Sigmoid colon (tissue), 7 donors: ENCODE measurements around the gene RHEX. TPM values are rescaled to one million over a fixed set of nuclear protein-coding genes. Genes with fewer than 3 reads are reported as not detected.

ENCODE experiments used
- DNase-seq: peaks from one replicate; pipeline ENCODE4 v3.0.0-alpha.2; 2019
- H3K27ac ChIP-seq, 4 donors: fragments of 200-600 bp; sonication (generic); one replicate each; pipeline ENCODE4 v1.5.1; 2016 to 2019; ENCODE audit warnings: mild to moderate bottlenecking in 1 of 4
- H3K27me3 ChIP-seq, 3 donors: fragments of 200-600 bp; sonication (generic); one replicate each; pipeline ENCODE4 v1.5.1; 2019; ENCODE audit warnings: mild to moderate bottlenecking in 1 of 3
- H3K36me3 ChIP-seq, 4 donors: fragments of 200-600 bp; sonication (generic); one replicate each; pipeline ENCODE4 v1.5.1; 2016 to 2019
- H3K4me1 ChIP-seq, 4 donors: fragments of 200-600 bp; sonication (generic); one replicate each; pipeline ENCODE4 v1.5.1; 2017 to 2019
- H3K4me3 ChIP-seq, 4 donors: fragments of 200-600 bp; sonication (generic); one replicate each; pipeline ENCODE4 v1.5.1; 2017 to 2019; ENCODE audit warnings: mild to moderate bottlenecking in 2 of 4, moderate library complexity in 1 of 4
- H3K9me3 ChIP-seq, 4 donors: fragments of 200-600 bp in 3 of 4; sonication (generic) in 3 of 4; one replicate each; pipeline versions ENCODE4 v1.5.1 to v1.6.1; 2013 to 2019
- EP300 ChIP-seq, 4 donors: sonication (generic); formaldehyde crosslinking; IDR thresholded peaks; one replicate each; pipeline ENCODE4 v1.6.1; 2017; ENCODE audit warnings: antibody characterized with exemption in 4 of 4
- POLR2A ChIP-seq, 2 donors: fragments of 450-650 bp; IDR thresholded peaks; one replicate each; pipeline ENCODE4 v1.6.1; 2016; ENCODE audit warnings: antibody characterized with exemption in 2 of 2, mild to moderate bottlenecking in 2 of 2, moderate library complexity in 2 of 2
- POLR2AphosphoS5 ChIP-seq, 4 donors: sonication (generic); formaldehyde crosslinking; IDR thresholded peaks; one replicate each; pipeline ENCODE4 v1.6.1; 2017; ENCODE audit warnings: antibody characterized with exemption in 4 of 4
- WGBS, 2 donors: extraction: QIAGEN DNeasy Blood & Tissue Kit; methylation state at CpG; one replicate each; pipeline ENCODE4 v1.1.7; 2013; 5-methylcytosine and 5-hydroxymethylcytosine counted together
- intact Hi-C: fragments of 100-400 bp; cut with DNase I; formaldehyde crosslinking; loops from one replicate; pipeline ENCODE4 v1.15.1; 2023
- polyA plus RNA-seq, 3 donors: library from polyadenylated mRNA; stranded (reverse); fragments of 200-250 nt; gene quantifications; one replicate each; pipeline ENCODE4 v1.2.3, GENCODE V29; 2013
- small RNA-seq, 3 donors: library from RNA; depleted of rRNA; stranded (forward); fragments of <200 nt; gene quantifications; one replicate each; pipeline ENCODE3, GENCODE V24; 2016
- total RNA-seq, 4 donors: library from RNA; depleted of rRNA; stranded (reverse); fragments of >200 nt; gene quantifications; one replicate each; pipeline ENCODE4 v1.1.0, GENCODE V29; 2016
- TF ChIP-seq, protein P1 (sequence below), 4 experiments: fragments of 450-650 bp in 3 of 4; fragments of 200-600 bp in 1 of 4; IDR thresholded peaks; one replicate each; pipeline ENCODE4 v1.5.1; 2016 to 2019; ENCODE audit warnings: antibody characterized with exemption in 4 of 4, mild to moderate bottlenecking in 3 of 4, moderate library complexity in 2 of 4
- donor health status: healthy with polysubstance abuse.
- donor health status: Bipolar disorder and iron deficiency.
- donor health status: healthy.

The RHEX gene
- total and polyA plus RNA-seq, 7 donors: 0.54 to 3.6 (median 2.4) TPM; not detected in 4

DNA sequence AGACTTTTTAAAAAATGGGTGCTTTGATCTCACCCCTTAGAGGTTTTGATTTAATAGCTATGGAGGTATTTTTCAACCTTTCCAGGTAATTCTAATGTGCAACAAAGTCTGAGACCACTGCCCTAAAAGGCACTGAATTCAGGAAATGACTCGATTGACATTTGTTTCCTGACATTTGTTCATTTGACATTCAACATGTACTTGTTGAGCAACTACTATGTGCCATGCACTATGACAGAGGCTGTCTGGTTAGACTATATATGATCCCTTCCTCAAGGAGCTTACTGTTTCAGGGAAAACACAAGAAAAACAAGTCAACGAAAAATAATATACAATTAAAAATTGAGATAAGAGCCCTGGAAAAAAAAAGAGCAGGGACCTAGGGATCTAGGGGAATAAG is 89.8 kb downstream of the RHEX start:
- Histone ChIP-seq H3K36me3 (no peaks in the 10 kb centered on the region), H3K4me1 (no peaks in the 10 kb centered on the region), H3K27ac (no peak overlapping the region), H3K9me3 (no peaks in the 10 kb centered on the region), H3K4me3 (no peak overlapping the region), H3K27me3 (no peaks in the 10 kb centered on the region)
- WGBS, 2 donors: 66 to 78% methylated on average over 2 of the region's 2 CpGs
- TF ChIP-seq, protein P1, sequence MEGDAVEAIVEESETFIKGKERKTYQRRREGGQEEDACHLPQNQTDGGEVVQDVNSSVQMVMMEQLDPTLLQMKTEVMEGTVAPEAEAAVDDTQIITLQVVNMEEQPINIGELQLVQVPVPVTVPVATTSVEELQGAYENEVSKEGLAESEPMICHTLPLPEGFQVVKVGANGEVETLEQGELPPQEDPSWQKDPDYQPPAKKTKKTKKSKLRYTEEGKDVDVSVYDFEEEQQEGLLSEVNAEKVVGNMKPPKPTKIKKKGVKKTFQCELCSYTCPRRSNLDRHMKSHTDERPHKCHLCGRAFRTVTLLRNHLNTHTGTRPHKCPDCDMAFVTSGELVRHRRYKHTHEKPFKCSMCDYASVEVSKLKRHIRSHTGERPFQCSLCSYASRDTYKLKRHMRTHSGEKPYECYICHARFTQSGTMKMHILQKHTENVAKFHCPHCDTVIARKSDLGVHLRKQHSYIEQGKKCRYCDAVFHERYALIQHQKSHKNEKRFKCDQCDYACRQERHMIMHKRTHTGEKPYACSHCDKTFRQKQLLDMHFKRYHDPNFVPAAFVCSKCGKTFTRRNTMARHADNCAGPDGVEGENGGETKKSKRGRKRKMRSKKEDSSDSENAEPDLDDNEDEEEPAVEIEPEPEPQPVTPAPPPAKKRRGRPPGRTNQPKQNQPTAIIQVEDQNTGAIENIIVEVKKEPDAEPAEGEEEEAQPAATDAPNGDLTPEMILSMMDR (IDR thresholded peaks at IDR 0.05): no peak
- TF ChIP-seq EP300 (IDR thresholded peaks at IDR 0.05): no peak
- no peak for TF ChIP-seq POLR2A (IDR thresholded peaks at IDR 0.05)
- TF ChIP-seq POLR2AphosphoS5 (IDR thresholded peaks at IDR 0.05): no peak
- no peak for DNase-seq
- intact Hi-C loops: no loop called here

DNA sequence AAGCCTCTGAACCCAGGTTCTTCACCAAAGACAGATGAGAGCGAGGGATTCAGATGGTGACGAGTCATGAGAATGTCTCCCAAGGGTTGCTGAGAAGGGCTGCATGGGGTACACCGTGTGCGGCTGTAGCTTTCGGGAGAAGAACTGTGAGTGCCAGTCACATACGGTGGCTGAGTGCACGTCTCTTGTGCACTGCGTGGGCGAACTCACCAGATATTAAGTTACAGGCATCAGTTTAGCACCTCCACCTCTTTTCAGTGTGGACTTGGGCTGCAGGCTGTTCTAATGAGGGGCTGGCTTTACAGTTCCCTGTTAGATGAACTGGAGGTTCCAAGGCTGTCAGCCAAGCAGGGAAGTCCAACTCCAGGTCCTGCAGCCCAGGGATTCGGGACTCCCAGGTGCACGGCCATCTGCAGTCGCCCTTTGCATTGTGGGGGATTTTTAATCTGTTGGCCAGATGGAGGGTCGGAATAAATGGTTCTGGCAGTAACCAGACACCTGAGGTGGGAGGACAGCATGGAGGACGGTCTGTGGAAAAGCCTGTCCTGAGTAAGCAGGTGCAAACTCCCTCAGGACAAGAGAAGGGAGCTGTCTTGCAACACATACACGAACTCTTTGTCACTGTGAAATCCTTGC is 90.7 kb downstream of the RHEX start:
- Histone ChIP-seq H3K4me3 (no peak overlapping the region), H3K4me1 (no peaks in the 10 kb centered on the region), H3K27ac (no peak overlapping the region), H3K36me3 (no peaks in the 10 kb centered on the region), H3K9me3 (no peaks in the 10 kb centered on the region), H3K27me3 (no peaks in the 10 kb centered on the region)
- TF ChIP-seq POLR2AphosphoS5 (IDR thresholded peaks at IDR 0.05) (no peak), POLR2A (IDR thresholded peaks at IDR 0.05) (no peak), EP300 (IDR thresholded peaks at IDR 0.05) (no peak)
- TF ChIP-seq, protein P1 (IDR thresholded peaks at IDR 0.05): no peak
- no peak for DNase-seq
- WGBS, 2 donors: 92% methylated on average over 15 of the region's 15 CpGs
- intact Hi-C loops: no loop called here

DNA sequence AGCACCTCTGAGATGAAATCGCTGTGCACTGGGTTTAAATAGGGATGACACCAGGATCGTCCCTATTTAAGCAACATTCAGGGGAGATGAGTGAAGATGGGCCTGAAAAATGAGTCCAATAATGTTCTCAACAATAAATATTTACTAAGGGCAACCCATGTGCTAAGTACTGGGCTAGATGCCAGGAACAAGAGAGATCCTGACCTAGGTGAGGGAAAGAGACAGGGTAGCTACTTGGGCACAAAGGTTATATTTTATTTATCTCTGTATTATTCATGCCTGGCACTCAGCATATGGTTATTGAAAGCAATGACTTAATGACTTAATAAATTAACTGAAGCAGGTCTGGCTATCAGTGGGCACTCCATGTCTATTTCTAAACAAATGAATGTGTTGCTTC is 91.6 kb downstream of the RHEX start:
- DNase-seq: no peak
- Histone ChIP-seq H3K4me3 (no peak overlapping the region), H3K27me3 (no peaks in the 10 kb centered on the region), H3K9me3 (no peaks in the 10 kb centered on the region), H3K36me3 (no peaks in the 10 kb centered on the region), H3K4me1 (no peaks in the 10 kb centered on the region), H3K27ac (no peak overlapping the region)
- no peak for TF ChIP-seq EP300 (IDR thresholded peaks at IDR 0.05)
- TF ChIP-seq POLR2AphosphoS5 (IDR thresholded peaks at IDR 0.05): no peak
- TF ChIP-seq, protein P1 (IDR thresholded peaks at IDR 0.05): no peak
- no peak for TF ChIP-seq POLR2A (IDR thresholded peaks at IDR 0.05)
- 56 to 76% methylated on average over 2 of the region's 2 CpGs for WGBS, 2 donors
- intact Hi-C loops: no loop called here

DNA sequence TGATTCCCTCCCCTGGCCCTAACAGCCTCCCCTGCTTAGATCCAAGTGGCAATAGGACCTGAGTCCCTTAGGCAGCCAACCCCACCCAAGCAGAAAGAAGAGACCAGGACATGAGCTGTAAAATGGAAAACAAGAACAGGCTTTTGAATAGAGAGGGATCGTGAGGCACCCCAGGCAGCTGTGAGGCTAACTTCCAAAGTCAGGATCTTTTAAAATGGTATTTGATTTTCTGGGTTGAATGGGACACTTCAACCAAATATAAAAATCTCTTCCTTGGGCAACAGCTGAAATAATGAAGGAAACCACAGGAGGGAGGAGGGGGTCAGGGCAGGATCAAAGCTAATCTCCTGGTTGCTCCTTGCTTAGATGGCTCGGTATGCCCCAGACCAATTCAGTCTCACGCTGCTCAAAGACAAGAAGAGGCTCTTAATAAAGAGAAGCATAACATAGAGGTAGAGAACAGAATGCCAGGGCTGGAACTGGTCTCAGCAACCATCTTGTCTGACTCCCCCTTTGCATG is 92.9 kb downstream of the RHEX start:
- DNase-seq: no peak
- Histone ChIP-seq H3K36me3 (no peaks in the 10 kb centered on the region), H3K4me1 (no peaks in the 10 kb centered on the region), H3K27me3 (no peaks in the 10 kb centered on the region), H3K27ac (no peak overlapping the region), H3K9me3 (no peaks in the 10 kb centered on the region), H3K4me3 (no peak overlapping the region)
- WGBS, 2 donors: 74 to 81% methylated on average over 3 of the region's 3 CpGs
- no peak for TF ChIP-seq EP300 (IDR thresholded peaks at IDR 0.05)
- no peak for TF ChIP-seq POLR2A (IDR thresholded peaks at IDR 0.05)
- TF ChIP-seq POLR2AphosphoS5 (IDR thresholded peaks at IDR 0.05): no peak
- TF ChIP-seq, protein P1 (IDR thresholded peaks at IDR 0.05): no peak
- intact Hi-C loops: no loop called here

Small RNA genes lying within 50 kb of the gene (small RNA-seq; reads per million reads assigned to genes)
- 0 reads per million in 3 donors for gene RF00271

Other genes with a start within 250 kb of the RHEX start
- 10 to 100 TPM; 11.4 to 46.3 (median 14.8) TPM for gene SLC41A1, start 240.0 kb upstream of the RHEX start, total RNA-seq
- 1 to 10 TPM; 1.8 to 7.9 (median 2.3) TPM for gene SLC41A1, start 240.0 kb upstream of the RHEX start, polyA plus RNA-seq
- gene PM20D1, start 203.0 kb upstream of the RHEX start, total RNA-seq: under 1 TPM in 1 of 4 donors, not detected in 3; 0.36 TPM
- under 1 TPM in 1 of 3 donors, not detected in 2; 0.19 TPM for gene PM20D1, start 203.0 kb upstream of the RHEX start, polyA plus RNA-seq
- gene SLC26A9, start 109.7 kb upstream of the RHEX start, total RNA-seq: not detected
- under 1 TPM in 1 of 3 donors, not detected in 2; 0.60 TPM for gene SLC26A9, start 109.7 kb upstream of the RHEX start, polyA plus RNA-seq
- 1 to 10 TPM in 3 of 4 donors, under 1 TPM in 1; 0.27 to 5.3 (median 2.0) TPM for gene RAB7B, start 49.8 kb upstream of the RHEX start, total RNA-seq
- 1 to 10 TPM in 2 of 3 donors, under 1 TPM in 1; 0.69 to 2.1 (median 1.2) TPM for gene RAB7B, start 49.8 kb upstream of the RHEX start, polyA plus RNA-seq
- gene CTSE, start 29.3 kb upstream of the RHEX start, total RNA-seq: not detected
- gene CTSE, start 29.3 kb upstream of the RHEX start, polyA plus RNA-seq: 1 to 10 TPM; 4.4 to 9.0 (median 8.6) TPM
- gene AVPR1B, start 64.2 kb downstream of the RHEX start, total RNA-seq: under 1 TPM in 1 of 4 donors, not detected in 3; 0.36 TPM
- gene AVPR1B, start 64.2 kb downstream of the RHEX start, polyA plus RNA-seq: under 1 TPM in 1 of 3 donors, not detected in 2; 0.23 TPM
- gene FAM72A, start 149.7 kb downstream of the RHEX start, total RNA-seq: under 1 TPM in 3 of 4 donors, not detected in 1; 0.71 to 0.95 (median 0.83) TPM
- gene FAM72A, start 149.7 kb downstream of the RHEX start, polyA plus RNA-seq: 1 to 10 TPM in 2 of 3 donors, under 1 TPM in 1; 0.92 to 4.9 (median 1.8) TPM
- gene SRGAP2, start 150.4 kb downstream of the RHEX start, total RNA-seq: 10 to 100 TPM; 27.8 to 60.4 (median 32.5) TPM
- gene SRGAP2, start 150.4 kb downstream of the RHEX start, polyA plus RNA-seq: 10 to 100 TPM in 1 of 3 donors, 1 to 10 TPM in 2; 1.6 to 17.0 (median 3.6) TPM